OCI-M2 (cell line): ENCODE results near the gene ADGRG3.

ENCODE experiments used
- DNase-seq: peaks from one replicate; lab custom pipeline; 2025; ENCODE audit not compliant: unreplicated experiment; lab: John Stamatoyannopoulos, UW

ADGRG3 gene

DNA sequence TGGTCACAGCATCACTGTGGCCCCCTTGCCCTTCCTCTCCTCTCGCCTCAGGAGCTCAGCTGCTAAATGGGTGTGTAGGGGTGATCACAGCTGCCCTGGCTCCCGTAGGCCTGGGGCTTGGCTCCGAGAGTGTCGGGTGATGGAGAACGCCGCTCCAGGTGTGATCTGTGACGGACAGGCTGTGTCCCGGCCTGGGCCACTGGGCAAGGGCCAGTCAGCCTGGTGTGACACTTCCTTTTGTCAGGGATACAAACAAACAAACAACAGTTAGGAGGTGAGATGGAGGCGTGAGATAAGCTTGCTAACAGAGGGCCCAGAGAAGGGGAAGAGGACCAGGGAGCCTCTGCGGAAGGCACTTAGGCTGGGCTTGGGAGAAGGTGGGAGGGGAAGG lies 37.7 kb upstream of the ADGRG3 start:
- DNase-seq, result no peak

DNA sequence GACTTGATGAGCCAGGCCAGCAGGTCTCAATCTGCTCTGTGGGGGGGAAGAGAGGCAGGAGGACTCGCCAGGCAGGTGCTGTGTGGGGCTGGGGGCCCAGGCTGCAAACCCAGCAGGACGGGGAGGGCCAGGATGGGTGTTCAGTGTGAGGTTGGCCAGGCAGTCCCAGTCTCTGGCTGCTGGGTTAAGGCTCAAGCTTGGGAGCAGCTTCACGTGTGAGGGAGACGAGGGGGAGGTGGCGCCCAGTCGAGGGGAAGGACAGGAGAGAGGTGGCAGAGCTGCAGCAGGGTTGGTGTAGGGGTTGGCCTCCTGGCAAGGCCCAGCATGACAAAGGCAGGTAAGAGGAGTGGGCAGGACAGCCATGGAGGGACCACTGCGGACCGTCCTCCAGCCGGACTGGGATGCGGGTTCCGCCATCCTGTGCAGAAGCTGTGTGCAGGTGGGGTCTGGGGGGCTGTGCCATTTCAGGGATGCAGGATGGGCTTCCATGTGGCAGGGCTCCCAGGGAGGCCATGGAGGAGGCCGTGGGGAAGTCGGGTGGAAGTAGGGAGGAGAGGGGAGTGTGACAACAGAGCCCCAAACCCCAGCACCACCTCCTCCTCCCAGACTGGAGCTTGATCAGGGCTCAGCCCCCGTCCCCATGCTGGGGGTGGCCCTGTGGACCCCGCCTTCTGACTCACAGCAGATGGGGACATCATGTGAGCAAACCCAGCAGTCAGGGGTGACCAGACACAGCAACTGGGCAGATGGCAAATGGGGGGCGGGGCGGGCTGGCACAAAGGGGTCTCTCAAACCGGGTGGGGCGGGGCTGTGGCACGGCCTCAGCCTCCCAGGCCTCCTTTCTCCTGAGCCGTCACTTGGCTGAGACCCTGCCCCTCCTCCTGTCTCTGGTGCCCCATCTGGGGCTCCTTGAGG lies 36.9 kb upstream of the ADGRG3 start:
- no peak for DNase-seq

DNA sequence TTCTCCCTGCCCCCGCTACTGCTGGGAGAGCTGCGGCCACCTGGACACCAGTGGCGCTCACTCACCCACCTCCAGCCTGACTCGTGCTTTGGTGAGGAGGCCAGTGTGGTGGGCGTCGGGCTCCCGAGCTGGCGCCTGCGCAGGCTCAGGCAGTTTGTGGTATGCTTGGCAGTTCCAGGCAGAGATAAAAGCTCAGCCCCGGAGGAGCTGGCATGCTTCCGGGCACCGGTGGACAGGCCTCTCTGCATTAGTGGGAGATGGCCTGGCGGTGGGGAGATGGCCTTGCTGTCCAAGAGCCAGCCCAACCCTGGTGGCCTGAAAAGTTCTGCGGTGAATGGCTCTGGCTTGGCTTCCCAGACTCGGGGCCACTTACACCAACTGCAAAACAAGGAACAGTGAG lies 35.5 kb upstream of the ADGRG3 start:
- DNase-seq, result no peak

DNA sequence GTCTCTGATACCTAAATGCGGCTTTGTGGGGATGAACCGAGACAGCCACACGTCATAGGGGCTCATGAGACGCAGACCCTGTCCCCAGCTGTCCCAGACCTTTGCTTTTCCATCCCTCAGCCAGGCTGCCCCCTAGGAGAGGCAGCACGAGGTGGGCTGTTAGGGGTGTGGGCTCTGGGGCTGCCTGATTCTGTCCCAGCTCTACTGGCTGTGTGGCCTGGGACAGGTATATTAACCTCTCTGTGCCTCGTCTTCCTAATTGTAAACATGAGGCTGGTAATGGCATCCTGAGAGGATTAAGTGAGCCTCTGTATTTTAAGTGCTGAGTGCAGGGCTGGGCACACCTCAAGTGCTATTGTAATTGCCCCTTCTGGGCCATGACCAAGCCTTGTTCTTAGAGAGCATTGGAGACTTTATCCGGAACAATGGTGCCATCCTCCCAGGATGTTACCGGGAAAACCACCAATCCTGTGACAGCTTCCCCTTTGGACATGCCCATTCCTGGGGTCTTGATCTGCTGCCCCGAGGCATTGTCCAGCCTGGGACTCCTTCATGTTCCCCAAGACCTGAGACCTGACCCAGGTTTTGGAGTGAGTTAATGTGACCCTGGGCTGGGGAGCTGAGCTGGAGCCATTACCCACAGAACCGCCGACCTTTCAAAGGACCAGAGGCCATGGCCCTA lies 34.6 kb upstream of the ADGRG3 start:
- DNase-seq, result no peak

DNA sequence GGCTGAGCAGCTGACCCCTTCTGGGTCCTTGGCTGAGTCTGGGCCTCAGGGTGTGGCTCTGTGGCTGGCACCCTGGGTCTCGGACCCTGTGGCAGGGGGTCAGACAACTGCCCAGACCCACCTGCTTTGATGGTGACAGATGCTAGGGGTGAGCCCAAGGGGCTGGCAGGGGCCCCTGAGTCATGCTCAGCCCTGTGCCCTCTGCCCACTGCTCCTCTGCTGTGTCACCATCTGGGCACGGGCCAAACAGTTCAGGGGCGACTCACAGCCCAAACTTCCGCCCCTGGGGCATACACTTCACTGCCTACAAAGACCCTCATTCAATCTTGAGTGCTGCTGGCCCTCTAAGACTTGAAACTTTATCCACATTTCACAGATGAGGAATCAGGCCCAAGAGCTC lies 33.9 kb upstream of the ADGRG3 start:
- DNase-seq, result no peak

DNA sequence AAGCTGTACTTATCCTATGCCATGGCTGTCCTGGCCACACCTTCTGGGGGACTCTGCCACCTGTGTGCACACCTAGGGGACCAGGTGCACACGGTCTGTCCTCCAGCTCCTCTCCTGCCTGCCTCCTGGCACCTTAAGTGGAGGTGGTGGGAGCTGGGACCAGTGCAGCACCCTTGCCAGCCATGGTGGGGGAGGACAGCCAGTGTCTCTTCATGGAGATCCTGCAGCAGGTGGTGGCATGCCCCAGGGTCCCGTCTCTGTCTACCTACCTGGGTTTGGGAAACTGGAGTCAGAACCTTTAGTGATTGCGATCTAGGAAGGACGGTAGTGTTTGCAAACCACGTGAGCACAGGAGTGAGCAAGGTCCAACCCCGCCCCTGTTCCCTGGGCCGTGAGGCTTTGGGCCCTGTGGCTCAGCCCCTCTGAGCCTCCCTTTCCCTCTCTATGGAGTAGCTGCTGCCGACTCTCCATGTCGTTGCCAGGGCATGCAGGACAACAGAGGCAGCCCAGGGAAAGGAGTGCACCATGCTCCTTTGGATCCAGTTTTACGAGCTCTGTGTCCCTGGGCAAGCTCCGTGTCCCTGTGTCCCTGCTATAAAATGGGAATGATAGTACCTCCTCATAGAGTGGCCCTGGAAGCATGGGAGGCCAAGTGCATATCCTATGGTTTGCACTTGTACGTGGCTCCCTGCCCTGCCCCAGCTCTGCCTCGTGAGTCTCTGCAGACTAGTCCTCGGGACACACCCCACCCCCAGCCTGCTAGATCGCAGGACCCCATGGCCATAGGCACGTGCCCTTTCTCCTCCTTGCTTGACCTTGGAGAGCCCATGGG lies 32.6 kb upstream of the ADGRG3 start:
- DNase-seq, result no peak

DNA sequence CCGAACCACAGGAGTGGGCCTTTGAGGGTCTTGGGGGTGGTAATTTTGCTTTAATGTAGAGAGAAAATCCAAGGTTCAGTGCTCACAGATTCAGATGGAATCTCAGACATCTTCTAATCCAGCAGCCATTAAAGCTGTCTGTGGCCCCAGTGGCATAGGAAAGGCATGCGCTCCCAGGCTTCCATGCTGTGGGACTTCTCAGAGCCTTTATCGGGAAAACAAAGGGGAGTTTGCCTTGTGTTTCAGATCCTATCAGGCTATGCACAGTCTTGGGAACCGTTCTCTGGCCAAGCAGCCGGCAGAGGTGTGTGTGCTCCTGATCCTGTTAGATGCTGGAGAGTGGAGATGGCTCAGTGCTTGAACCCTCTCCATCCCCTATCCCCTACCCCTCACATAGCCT lies 31.9 kb upstream of the ADGRG3 start:
- no peak for DNase-seq

DNA sequence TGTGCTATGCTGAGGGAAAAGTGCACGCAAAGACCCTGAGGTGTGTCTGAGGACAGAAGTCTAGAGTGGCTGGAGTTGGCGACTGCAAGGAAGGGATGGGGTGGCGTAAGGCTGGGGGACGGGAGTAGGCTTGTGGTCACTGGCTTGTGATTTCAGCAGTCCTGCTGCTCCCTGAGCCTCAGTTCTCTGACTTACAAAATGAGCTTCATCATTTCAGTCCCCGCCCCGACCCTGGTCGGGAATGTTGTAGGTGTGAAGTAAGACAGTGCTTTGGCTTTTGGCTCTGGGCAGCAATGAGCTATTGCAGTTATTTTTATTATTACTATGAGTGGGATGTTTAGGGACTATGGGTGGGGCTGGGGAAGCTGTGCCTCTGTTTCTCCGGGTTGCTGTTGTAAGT lies 31.1 kb upstream of the ADGRG3 start:
- no peak for DNase-seq

DNA sequence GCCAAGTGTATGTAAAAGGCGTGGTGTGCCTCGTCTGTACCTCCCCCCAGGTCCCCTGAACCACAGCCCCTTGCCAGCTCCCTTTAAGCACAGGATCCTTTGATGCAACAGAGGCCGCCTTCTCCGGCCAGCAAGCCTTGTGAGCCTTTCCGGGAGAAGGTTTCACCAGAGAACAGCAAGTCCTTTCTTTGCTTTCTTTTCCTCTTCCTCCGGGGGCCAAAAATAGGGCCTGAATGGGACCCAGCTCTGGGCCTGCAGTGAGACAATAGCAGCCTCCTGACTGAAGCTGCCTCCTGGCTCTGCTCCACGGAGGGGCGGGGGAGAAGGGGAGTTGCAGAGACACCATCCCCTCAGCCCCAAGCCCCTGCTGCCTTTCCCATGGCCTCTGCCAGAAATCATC lies 30.7 kb upstream of the ADGRG3 start:
- no peak for DNase-seq

DNA sequence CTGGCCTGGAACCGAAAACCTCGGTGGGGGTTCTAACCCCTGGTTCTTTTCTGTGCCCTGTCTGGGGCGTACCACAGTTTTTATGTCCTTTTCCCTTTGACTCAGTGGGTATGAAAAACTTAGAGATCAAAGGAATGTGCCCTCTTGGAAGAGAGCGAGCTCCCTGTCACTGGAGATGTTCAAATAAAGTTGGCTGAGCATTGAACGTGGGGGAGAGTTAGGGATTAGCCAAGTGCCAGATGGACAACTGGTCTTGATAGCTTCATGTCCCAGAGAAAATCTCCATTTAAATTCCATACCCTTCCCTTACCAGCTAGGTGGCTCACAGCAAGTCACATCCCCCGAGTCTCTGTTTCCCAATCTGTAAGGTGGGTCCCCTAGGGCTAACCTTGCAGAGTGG lies 30.1 kb upstream of the ADGRG3 start:
- DNase-seq, result no peak

DNA sequence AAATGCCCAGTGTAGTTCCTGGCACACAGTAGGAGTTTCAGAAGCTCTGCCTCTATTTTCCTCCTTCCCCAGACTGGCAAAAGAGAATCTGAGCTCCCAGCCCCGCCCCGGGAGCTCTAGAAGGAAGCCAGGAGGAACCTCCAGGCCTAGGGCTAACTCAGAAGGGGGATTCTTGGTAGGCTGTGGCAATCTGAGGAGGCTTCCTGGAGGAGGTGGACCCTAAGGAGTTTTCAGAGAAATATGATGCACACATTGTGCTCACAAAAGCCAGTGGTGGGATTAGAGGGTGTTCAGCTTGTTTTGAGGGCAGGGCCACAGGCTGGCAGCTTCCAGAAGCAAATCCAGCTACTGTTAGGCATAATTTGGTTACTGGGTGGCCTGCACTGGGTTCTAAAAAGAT lies 29.7 kb upstream of the ADGRG3 start:
- no peak for DNase-seq

DNA sequence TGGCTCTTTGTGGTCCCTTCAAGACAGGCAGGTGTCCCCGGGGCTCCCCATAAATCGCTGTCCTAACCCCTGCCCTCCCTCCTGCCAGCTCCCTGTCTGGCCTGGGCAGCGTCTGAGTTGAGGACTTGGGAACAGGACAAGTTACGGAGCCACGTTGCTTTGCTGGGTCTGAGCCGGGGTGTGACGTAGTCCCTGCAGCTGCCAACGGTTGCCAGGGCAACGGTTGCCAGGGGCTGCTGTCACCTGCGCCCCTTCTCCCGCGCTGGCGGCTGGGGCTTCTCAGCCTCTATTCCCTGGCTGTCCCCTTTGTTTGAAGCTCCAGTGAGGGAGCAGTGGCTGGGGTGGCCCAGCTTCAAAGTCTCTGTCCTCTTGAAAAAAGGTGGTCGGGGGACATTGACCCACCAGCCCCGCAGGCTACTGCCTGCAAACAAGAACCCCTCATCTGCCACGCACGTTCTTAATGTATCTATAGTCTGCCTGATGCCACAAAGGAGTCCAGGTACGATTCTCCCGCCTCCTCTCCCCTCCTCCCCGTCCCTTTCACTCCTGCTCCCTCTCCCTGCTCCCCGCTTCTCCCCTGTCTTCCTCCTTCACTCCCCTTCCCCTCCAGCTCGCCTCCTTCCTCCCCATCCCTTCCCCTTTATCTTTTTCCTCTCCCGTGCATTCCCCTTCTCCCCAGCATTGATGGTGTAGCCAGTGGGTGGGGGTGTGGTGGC lies 28.8 kb upstream of the ADGRG3 start:
- DNase-seq, result no peak

DNA sequence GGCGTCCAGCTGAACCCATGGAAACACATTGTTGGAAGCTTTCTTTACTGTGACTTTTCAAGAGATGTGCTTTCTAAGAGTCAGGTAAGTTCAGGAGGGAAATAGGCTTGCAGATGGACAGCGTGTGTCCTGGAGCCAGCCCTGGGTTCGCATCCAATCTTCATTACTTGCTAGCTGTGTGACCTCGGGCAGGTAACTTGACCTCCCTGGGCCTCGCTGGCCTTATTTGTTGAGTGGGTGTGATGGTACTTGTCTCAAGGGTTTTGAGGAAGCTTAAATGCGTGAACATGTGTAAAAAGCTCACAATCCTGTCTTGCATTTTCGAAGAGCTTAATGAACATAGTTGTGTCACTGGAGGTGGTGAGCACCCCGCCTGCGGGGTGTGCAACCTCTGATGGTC lies 27.9 kb upstream of the ADGRG3 start:
- DNase-seq, result no peak

DNA sequence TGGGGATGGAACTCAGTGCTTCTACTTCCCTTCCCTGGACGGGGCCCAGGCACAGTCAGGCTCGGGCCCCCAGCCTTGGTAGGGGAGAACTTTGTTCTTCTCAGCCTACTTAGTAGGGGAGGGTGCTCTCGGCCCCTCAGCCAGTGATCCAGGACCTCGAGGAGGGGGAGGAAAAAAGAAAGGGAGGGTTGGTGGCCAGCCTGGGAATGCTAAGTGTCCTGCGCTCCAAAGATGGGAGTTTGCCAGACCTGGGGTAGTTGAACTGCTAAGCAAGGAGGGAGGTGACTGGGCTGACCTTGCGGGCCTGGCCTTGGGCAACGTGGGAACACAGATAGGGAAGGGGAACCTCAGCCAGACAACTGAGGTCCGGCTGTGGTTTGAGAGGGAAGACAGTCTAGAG lies 27.5 kb upstream of the ADGRG3 start:
- no peak for DNase-seq

DNA sequence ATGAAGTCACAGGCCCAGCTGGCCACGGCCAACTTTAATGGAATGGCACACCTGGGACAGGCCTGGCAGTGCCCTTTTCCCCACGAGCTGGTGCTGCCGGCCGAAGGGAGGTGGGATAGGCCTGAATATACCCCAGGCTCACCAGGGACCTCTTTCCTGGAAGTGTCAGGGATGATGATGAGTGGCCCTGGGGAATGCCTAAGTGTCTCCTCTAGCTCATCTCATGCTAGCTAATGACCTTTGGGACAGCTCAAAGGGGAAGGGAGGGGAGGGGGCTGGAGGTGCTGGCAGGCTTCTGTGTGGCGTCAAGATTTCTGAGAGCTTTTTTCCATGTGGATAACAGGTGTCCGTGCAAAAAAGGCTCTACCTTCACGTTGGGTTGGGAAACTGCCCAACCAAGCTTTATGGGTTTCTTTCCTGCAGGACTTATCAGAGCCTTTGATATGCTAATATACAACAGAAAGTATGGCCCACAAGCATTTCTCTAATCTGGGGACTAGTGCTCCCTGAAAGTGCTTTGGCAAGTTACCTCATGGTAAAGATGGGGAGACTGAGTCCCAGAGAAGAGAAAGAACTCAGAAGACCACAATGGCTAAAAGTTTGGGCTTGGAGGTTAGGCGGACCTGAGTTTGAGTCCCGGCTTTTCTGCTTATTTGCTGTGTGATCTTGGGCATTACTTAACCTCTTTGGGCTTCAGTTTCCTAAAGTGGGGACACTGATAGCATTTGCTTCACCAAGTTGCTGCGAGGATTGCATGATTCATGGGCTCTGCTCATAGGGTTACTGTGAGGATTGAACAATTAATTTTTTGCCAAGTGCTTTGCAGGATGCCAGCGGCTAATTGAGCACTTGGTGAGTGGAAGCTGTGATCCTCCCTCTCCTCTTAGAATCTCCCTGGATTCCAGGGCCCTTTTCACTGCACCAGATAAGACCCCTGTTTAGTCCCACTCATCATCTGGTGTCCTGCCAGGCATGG lies 25.7 kb upstream of the ADGRG3 start:
- DNase-seq, result no peak

DNA sequence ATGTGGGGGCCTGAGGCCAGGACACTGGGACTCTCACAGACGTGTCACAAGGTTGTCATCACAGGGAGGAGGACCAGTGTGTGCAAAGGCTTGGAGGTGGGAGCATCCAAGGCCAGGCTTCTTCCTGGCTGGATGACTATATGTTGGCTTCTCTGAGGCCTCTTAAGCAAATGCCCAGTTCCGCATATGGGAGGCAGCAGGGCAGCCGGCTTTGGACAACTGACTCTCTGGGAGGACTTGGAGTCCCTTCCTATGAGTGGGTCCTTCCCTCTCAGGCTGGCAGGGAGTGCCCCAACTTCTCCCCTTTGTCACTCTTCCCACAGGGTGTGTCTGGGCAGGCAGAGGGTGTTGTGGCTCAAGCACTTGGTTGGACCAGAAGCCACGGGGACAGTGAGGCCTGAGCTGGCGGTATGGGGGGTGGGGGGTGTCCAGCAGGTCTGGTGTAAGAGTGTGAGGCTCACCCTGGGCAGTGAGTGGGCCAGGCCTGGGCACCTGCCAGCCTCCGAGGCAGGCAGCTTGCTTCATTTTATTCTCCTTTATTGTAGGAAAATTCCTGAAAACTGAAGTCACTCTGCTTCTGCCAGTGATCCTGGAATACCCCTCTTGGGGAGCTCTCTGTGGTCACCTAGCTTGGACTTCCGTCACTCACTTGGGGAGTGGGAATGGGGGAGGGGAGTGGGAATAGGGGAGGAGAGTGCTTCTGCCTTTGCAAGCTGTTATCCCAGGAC lies 24.8 kb upstream of the ADGRG3 start:
- no peak for DNase-seq

DNA sequence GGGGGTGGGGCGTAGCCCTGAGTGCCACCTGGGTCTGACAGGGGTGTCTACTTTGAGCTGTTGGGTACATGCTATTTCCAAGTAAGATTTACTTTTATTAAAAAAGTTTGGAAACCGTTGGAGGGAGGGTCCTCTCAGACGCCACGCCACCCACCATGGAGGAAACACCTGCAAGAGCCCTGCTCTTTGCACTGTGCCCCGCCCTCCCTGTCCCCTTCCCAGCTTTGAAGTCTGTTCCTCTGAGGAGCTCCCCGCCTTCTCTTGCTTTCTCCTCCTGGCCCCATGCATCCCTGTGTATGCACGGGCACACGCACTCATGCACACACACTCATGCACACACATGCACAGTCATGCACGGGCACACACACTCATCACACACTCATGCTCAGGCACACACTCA lies 24.2 kb upstream of the ADGRG3 start:
- DNase-seq, result no peak

DNA sequence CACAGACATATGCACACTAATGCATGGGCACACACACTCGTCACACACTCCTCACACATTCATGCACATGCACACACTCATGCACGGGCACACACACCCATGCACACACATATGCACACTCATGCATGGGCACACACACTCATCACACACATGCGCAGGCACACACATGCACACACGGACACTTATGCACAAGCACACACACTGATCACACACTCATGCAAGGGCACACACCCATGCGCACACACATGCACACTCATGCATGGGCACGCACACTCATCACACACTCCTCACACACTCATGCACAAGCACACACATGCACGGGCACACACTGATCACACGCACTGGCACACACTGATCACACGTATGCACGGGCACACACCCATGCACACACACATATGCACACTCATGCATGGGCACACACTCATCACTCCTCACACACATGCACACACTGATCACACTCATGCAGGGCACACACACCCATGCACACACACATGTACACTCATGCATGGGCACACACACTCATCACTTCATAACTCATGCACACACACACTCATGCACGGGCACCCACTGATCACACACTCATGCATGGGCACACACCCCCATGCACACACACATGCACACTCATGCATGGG lies 23.6 kb upstream of the ADGRG3 start:
- DNase-seq, result no peak

DNA sequence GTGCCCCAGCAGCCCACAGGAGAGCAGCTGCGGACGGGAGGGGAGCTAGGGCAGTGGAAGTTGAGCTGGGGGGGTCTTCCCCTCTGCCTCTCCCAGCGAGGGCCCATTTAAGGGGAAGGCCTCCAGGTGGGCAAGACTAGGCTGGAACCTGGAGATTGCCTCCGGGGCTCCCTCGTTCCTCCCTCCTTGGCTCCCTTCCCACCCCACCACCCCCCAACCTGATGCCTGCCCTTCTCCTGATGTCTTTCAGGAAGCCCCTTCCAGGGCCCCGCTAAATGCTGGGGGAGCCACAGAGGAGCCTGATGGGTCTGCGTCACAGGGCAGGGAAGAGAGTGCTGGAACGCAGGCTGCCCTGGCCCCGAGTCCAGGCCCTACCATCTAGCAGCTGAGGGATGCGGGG lies 22.9 kb upstream of the ADGRG3 start:
- no peak for DNase-seq
